NCI-H146 treated with DMSO at 0.1 percent for 48 hours (cell line): ENCODE results near the gene HTR7.
"Not testable (repeated sequence)": the region's sequence is repeated elsewhere in the genome, so short reads cannot be mapped to it uniquely, and the experiment has no call there.

Experiments used
- DNase-seq: peaks from one replicate; lab custom pipeline; 2025; ENCODE audit not compliant: unreplicated experiment; lab: John Stamatoyannopoulos, UW

The HTR7 gene

GRCh38 chr10:90857635-90858460 lies at the start of gene HTR7:
TSS of gene HTR7 (minus strand) at chr10:90858039. CDS start at chr10:90857671, 368 bp downstream.
- no peak for DNase-seq

DNA sequence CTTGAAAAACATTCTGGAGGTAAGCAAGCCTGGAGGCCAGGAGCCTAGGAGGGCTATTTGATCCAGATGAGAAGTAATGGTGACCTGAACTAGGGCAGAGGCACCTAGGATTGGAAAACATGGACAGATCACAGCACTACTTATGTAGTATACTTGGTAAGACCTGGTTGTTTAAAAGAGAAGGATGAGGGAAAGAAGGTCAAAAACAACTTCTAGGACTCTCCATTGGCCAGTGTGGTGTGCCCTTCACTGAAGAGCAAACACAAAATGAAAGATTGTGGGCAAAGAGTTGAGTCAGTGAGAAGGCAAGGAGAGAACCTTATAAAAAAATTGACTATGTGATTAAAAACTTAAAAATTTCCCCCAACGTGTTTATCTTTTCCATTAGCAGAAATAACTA lies 48.8 kb upstream of the HTR7 start:
- no peak for DNase-seq

- no peak for DNase-seq
Measured at GRCh38 chr10:90905925-90906324, 48.1 kb upstream of the HTR7 start.

GRCh38 chr10:90896916-90897315 lies 39.1 kb upstream of the HTR7 start:
- DNase-seq: not testable (repeated sequence)

DNA sequence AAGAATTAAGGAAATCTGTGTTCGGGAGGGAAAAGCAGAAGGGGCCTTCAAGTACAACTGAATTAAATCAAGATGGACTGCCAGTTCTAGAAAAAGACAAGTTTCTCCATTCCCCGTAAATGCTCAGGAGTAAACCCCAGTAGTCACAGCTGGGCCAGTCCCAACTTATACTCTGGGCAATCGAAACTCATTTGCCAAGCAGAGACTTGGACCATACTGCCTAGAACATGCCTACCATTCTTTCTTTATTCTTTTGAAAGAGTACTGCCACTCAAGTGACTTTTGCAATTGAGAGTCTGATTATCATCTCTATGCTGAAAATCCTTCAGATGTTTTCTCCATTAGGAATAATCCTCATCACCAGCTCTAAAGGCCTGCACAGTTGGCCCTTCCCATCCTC lies 35.4 kb upstream of the HTR7 start:
- no peak for DNase-seq

DNA sequence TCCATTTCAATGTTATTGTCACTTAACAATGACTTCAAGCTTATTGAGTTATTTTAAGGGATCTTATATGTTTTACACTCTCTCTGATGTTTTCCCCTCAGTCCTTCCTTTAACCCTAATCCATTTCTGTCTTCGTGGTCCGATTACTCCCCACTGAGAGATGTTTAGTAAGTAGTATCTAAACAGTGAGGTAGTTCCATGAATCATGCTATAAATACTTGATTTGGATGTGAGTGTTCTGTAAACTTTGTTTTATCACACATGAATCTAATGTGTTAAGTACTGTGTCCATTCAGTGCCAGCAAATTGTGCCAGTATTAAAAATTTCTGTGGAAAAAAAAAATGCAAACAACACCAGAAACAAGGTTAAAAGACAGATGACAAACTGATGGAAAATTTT lies 32.5 kb upstream of the HTR7 start:
- no peak for DNase-seq

GRCh38 chr10:90889636-90890035 lies 31.8 kb upstream of the HTR7 start:
- no peak for DNase-seq

DNA sequence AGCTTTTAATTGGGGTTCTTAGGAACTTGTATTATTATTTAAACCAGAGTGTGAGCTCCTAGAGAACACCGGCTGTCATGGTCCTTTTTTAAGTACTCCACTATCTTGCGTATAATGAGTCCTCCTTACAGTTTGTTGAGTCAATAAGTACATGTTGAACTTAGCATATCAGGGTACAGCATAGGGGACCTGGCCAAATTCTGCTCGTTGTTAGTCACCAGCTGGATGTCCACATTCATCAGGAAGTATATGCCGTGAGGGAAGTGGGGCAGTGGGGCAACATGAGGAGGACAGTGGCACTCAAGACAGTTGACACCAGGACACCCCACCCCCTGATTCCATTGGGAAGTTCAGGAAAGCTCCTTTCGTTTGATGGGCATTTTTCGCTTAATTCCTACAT lies 30.5 kb upstream of the HTR7 start:
- no peak for DNase-seq

GRCh38 chr10:90887555-90887954 lies 29.7 kb upstream of the HTR7 start:
- DNase-seq: no peak

- no peak for DNase-seq
Measured at GRCh38 chr10:90885176-90885575, 27.3 kb upstream of the HTR7 start.

- DNase-seq: no peak
Measured at GRCh38 chr10:90884431-90884830, 26.6 kb upstream of the HTR7 start.

DNA sequence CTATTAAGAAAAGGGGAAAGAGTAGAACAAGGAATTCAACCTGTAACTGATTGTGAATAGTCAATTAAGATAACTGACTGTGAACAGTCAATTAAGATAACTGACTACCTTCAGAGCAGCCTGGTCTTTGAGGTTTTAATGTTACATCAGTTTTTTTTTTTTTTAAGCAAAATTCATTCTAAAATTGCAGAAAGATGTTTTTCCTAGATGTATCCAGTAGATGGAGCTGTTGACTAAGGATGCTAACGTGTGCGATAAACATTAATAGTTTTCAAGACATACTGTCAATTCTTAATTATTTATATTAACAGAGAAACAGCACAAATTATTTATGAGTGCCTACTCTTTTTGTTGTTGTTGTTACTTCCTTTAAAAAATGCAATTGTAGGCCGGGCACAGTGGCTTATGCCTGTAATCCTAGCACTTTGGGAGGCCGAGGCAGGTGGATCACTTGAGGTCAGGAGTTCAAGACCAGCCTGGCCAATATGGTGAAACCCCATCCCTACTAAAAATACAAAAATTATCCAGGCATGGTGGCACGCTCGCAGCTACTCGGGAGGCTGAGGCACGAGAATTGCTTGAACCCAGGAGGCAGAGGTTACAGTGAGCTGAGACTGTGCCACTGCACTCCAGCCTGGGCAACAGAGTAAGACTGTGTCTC lies 22.4 kb upstream of the HTR7 start:
- DNase-seq: not testable (repeated sequence)

- DNase-seq: no peak
Measured at GRCh38 chr10:90879062-90879461, 21.2 kb upstream of the HTR7 start.

- DNase-seq: no peak
Measured at GRCh38 chr10:90872648-90873020, 14.8 kb upstream of the HTR7 start.

- peak; percentile 71 for DNase-seq
Measured at GRCh38 chr10:90871766-90872647, 14.2 kb upstream of the HTR7 start, which contains the start of gene RPP30. TSS of gene RPP30 (plus strand) at chr10:90871974. CDS start at chr10:90871987, 13 bp downstream.

- DNase-seq: peak; percentile 64
Measured at GRCh38 chr10:90871279-90871765, 13.5 kb upstream of the HTR7 start.

GRCh38 chr10:90866050-90866598 lies 8.3 kb upstream of the HTR7 start:
- DNase-seq: no peak

GRCh38 chr10:90865401-90865800 lies 7.6 kb upstream of the HTR7 start:
- DNase-seq: no peak

DNA sequence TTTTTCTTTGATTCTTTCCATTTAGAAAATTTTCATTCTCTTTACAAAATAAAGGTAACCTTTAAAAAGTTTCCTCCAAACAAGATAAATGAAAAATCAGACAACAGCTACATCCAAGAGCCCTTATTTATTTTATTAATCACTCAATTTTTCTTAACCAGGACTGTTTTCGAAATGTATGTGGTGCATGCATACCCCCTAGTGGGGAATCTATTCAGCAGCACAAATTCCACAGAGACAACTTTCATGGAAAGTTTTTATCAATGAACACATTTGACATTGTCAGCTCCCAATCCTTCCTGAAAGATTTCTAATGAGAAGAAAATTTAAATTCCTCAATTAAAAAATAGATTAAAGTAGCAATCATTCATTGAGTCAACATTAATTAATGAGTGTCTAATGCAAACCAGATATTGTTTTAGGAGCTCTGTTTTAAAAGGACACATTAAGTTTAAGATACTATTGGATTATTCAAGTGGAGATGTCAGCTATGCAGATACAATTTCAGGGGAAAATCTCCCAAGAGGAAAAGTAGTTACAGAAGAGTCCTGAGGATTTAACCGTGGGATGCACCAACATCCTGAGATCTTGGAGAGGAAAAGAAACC lies 5.2 kb upstream of the HTR7 start:
- DNase-seq: no peak

- DNase-seq: no peak
Measured at GRCh38 chr10:90860790-90861189, 3.0 kb upstream of the HTR7 start.

DNA sequence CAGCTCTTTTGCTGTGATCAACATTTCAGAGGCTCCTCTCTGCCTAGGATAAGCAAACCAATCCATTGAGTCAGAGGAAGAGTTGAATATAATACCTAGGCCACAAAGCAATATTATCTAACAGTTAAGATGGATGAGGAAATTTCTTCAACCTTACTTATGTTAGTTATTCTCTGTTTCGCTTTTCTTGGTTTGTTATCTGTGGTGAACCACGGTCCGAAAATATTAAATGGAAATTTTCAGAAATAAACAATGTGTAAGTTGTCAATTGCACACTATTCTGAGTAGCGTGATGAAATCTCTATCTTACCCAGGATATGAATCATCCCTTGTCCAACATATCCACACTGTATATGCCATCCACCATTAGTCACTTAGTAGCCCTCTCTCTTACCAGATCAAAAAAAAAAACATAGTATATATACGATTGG lies 1.5 kb upstream of the HTR7 start:
- no peak for DNase-seq
